ENCODE results near the gene EFHC1.

DNA sequence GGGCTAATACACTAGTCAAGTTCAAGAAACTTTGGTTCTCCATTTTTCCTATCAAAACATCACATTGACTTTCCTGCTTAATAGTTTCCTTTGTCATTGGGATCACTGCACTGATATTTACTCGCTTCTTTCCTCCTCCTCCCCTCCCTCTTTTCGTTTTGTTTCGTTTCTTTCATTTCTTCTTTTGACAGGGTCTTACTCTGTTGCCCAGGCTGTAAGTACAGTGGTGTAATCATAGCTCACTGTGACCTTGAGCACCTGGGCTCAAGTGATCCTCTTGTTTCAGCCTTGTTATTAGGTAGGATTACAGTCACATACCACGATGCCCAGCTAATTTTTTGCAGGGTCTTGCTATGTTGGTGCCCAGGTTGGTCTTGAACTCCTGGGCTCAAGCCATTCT lies 45.9 kb upstream of the EFHC1 start:
- TF ChIP-seq CTCF (conservative IDR thresholded peaks at IDR 0.05) (no peak), ZFX (IDR thresholded peaks at IDR 0.05) (no peak)
